ENCODE data around the gene LTO1. TPM values are rescaled to one million over a fixed set of nuclear protein-coding genes. Genes with fewer than 3 reads are reported as not detected.
A peak's percentile ranks its signal among the peaks of the same experiment; 100 is the strongest.

LTO1 gene
- polyA plus RNA-seq, 1 donor (not counting 4 experiments of a cell fraction or from before 2014, with no cell fraction given): 24.3 TPM

DNA sequence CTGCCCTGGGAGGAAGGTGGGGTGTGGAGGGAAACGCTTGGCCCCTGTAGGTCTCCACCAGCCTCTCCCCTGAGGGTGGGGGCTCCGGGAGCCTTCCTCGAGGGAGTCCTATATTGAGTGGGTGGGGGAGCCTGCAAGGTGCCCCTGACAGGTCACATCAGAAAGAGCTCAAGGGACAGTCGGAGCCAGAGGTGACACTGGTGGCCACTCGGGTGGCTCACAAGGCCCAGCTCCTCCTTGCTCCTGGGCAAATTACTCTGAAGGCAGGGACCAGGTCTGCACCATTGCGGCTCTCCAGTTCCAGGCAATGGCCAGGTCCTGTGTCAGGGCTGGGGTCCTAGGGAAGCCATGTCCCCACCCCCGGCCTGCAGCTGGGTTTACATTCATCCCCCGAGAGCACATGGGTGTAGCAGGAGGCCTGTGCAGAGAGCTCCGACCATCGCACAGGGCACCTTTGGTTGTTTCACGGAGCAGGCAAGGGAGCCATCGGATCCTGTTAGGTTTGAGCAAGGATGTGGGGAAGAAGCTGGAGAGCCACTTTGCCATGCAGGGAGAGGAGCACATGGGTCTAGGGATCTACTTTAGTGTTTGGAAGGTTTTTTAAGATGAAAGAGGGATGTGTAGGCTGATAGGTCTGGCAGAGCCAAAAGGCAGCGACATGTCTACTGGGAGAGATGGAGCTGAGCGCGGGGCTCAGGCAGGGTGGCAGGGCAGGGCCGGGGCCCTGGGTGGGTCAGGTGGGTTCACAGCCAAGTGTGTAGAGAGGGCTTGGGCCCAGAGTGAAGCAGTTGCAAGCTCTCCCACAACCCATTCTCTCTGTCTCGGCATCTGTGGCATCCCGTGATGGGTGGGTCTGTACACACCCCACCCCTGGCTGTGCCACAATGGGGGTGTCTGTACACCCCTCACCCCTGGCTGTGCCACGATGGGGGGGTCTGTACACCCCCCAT lies 19.4 kb downstream of the LTO1 start:
- no peak for TF ChIP-seq EZH2 (IDR thresholded peaks at IDR 0.05; ENCODE audit: low read length)
- TF ChIP-seq, protein P1, sequence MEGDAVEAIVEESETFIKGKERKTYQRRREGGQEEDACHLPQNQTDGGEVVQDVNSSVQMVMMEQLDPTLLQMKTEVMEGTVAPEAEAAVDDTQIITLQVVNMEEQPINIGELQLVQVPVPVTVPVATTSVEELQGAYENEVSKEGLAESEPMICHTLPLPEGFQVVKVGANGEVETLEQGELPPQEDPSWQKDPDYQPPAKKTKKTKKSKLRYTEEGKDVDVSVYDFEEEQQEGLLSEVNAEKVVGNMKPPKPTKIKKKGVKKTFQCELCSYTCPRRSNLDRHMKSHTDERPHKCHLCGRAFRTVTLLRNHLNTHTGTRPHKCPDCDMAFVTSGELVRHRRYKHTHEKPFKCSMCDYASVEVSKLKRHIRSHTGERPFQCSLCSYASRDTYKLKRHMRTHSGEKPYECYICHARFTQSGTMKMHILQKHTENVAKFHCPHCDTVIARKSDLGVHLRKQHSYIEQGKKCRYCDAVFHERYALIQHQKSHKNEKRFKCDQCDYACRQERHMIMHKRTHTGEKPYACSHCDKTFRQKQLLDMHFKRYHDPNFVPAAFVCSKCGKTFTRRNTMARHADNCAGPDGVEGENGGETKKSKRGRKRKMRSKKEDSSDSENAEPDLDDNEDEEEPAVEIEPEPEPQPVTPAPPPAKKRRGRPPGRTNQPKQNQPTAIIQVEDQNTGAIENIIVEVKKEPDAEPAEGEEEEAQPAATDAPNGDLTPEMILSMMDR (optimal IDR thresholded peaks at IDR 0.05 in 1 of 3, IDR thresholded peaks at IDR 0.05 in 1 of 3, conservative IDR thresholded peaks at IDR 0.05 in 1 of 3; ENCODE audit: extremely low read depth in 1 of 3, insufficient read depth in 2 of 3, low read length in 3 of 3): no peak
- FAIRE-seq: no peak
- Histone ChIP-seq H3K27ac (ENCODE audit: control insufficient read depth, insufficient read depth, low read length) (no peak overlapping the region), H3K4me2 (ENCODE audit: control insufficient read depth, extremely low read depth, insufficient read depth, low read depth, low read length) (no peak overlapping the region), H3K79me2 (ENCODE audit: control insufficient read depth, insufficient read depth, low read length) (no peaks in the 10 kb centered on the region), H3K4me3 (ENCODE audit: control insufficient read depth in 2 of 3, extremely low read depth in 1 of 3, insufficient read depth in 2 of 3, low read depth in 1 of 3, low read length in 3 of 3) (no peak overlapping the region), H4K20me1 (ENCODE audit: control insufficient read depth, extremely low read depth, insufficient read depth, low read length) (no peaks in the 10 kb centered on the region), H3K27me3 (ENCODE audit: control insufficient read depth, extremely low read depth, insufficient read depth, low read length) (no peaks in the 10 kb centered on the region), H3K9me3 (ENCODE audit: control insufficient read depth, low read depth, low read length) (no peaks in the 10 kb centered on the region), H2AFZ (ENCODE audit: control insufficient read depth, low read length) (no peak overlapping the region), H3K9me1 (ENCODE audit: control insufficient read depth, extremely low read depth, insufficient read depth, low read length) (no peaks in the 10 kb centered on the region), H3K9ac (ENCODE audit: control insufficient read depth, extremely low read depth, insufficient read depth, low read length) (no peak overlapping the region), H3K4me1 (ENCODE audit: control insufficient read depth, extremely low read depth, insufficient read depth, low read length) (no peaks in the 10 kb centered on the region), H3K36me3 (ENCODE audit: control insufficient read depth in 2 of 2, extremely low read depth in 1 of 2, insufficient read depth in 2 of 2, low read length in 2 of 2) (peaks cover 9 to 14% of the 10 kb centered on the region in 2 experiments)
- dilution Hi-C loops (cut with MboI; ENCODE audit: extremely low pct_ligation_motif_present, low sequenced_read_pairs): no loop called here
- DNase-seq (ENCODE audit: low read depth, low spot score): no peak

DNA sequence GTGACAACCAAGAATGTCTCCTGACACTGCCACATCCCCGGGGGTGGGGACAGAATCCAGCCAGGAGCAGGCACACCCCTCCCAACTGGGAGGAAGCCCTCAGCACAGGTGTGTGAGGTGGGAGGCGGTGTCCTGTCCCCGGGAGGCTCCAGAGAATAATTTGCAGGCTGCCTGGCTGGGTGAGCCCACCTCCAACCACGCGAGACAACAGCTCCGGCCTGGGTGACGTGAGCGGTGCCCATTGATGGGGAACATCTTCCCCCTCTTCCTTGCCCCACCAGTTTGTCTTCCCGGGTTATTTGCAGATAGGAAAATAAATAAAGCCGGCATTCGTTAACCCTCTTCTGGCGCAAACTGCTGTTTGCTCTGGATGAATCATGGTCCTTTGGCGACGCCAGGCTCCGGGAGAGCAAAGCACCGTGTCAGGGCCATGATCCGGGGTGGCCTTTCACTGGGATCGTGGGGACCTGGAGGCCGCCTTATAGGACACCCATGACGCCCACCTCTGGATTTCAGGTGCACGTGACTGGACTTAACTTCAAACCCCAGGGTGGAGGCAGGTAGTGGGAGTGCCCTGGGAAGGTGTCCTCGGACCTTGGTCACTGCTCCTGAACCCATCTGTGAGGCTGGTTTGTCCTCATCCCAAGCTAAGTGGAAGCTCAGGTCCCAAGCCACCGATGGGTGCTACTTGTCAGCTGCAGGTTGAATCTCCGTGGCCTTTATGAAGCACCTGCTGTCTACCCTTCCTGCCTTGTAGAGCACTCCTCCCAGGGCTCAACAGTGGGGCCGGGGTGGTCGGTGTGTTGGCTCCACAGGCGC lies 20.3 kb downstream of the LTO1 start:
- Histone ChIP-seq H3K9me1 (ENCODE audit: control insufficient read depth, extremely low read depth, insufficient read depth, low read length) (no peaks in the 10 kb centered on the region), H3K4me3 (ENCODE audit: control insufficient read depth in 2 of 3, extremely low read depth in 1 of 3, insufficient read depth in 2 of 3, low read depth in 1 of 3, low read length in 3 of 3) (no peak overlapping the region), H3K9me3 (ENCODE audit: control insufficient read depth, low read depth, low read length) (no peaks in the 10 kb centered on the region), H3K36me3 (ENCODE audit: control insufficient read depth in 2 of 2, extremely low read depth in 1 of 2, insufficient read depth in 2 of 2, low read length in 2 of 2) (peaks cover 14 to 19% of the 10 kb centered on the region in 2 experiments), H3K4me2 (ENCODE audit: control insufficient read depth, extremely low read depth, insufficient read depth, low read depth, low read length) (no peak overlapping the region), H4K20me1 (ENCODE audit: control insufficient read depth, extremely low read depth, insufficient read depth, low read length) (peaks cover under 1% of the 10 kb centered on the region), H3K4me1 (ENCODE audit: control insufficient read depth, extremely low read depth, insufficient read depth, low read length) (no peaks in the 10 kb centered on the region), H3K79me2 (ENCODE audit: control insufficient read depth, insufficient read depth, low read length) (peaks cover 2% of the 10 kb centered on the region), H3K9ac (ENCODE audit: control insufficient read depth, extremely low read depth, insufficient read depth, low read length) (no peak overlapping the region), H2AFZ (ENCODE audit: control insufficient read depth, low read length) (no peak overlapping the region), H3K27ac (ENCODE audit: control insufficient read depth, insufficient read depth, low read length) (no peak overlapping the region), H3K27me3 (ENCODE audit: control insufficient read depth, extremely low read depth, insufficient read depth, low read length) (no peaks in the 10 kb centered on the region)
- TF ChIP-seq EZH2 (IDR thresholded peaks at IDR 0.05; ENCODE audit: low read length): no peak
- TF ChIP-seq, protein P1 (optimal IDR thresholded peaks at IDR 0.05 in 1 of 3, IDR thresholded peaks at IDR 0.05 in 1 of 3, conservative IDR thresholded peaks at IDR 0.05 in 1 of 3; ENCODE audit: extremely low read depth in 1 of 3, insufficient read depth in 2 of 3, low read length in 3 of 3): peak in 1 of 3 experiments; percentile 3
- DNase-seq (ENCODE audit: low read depth, low spot score) (no peak), FAIRE-seq (no peak)
- dilution Hi-C loops (cut with MboI; ENCODE audit: extremely low pct_ligation_motif_present, low sequenced_read_pairs): no loop called here

All from keratinocyte (primary cell).